ENCODE results near the gene ZNF775.

GRCh38 chr7:150358988-150359621 lies 20.0 kb upstream of the ZNF775 start:
- TF ChIP-seq CTCF (conservative IDR thresholded peaks at IDR 0.05): no peak
- no peak for TF ChIP-seq EZH2 (IDR thresholded peaks at IDR 0.05; ENCODE audit: low read depth)
